Measurements from ENCODE around the gene VSTM1.

GRCh38 chr19:53992815-53993214 is 70.9 kb downstream of the VSTM1 start:
- TF ChIP-seq CTCF (IDR thresholded peaks at IDR 0.05; ENCODE audit: low read depth, low read length, missing input control), result no peak
- TF ChIP-seq SP1 (IDR thresholded peaks at IDR 0.05), result no peak
- TF ChIP-seq TAF1 (conservative IDR thresholded peaks at IDR 0.05), result no peak
- TF ChIP-seq ZBTB33 (IDR thresholded peaks at IDR 0.05), result no peak
- TF ChIP-seq REST (IDR thresholded peaks at IDR 0.05), result no peak
- TF ChIP-seq RXRA (IDR thresholded peaks at IDR 0.05), result no peak
- TF ChIP-seq MAX (IDR thresholded peaks at IDR 0.05), result no peak
- TF ChIP-seq ATF3 (IDR thresholded peaks at IDR 0.05), result no peak
